HG02840 (cell line): ENCODE results near the gene KCNT1.

ENCODE experiments used
- ATAC-seq: cut with Tn5 transposase; IDR thresholded peaks from one replicate; pipeline ENCODE4 v1.9.1; 2021; ENCODE audit warnings: mild to moderate bottlenecking, moderate library complexity, moderate number of reproducible peaks; ENCODE audit not compliant: unreplicated experiment, low FRiP score

Gene KCNT1

DNA sequence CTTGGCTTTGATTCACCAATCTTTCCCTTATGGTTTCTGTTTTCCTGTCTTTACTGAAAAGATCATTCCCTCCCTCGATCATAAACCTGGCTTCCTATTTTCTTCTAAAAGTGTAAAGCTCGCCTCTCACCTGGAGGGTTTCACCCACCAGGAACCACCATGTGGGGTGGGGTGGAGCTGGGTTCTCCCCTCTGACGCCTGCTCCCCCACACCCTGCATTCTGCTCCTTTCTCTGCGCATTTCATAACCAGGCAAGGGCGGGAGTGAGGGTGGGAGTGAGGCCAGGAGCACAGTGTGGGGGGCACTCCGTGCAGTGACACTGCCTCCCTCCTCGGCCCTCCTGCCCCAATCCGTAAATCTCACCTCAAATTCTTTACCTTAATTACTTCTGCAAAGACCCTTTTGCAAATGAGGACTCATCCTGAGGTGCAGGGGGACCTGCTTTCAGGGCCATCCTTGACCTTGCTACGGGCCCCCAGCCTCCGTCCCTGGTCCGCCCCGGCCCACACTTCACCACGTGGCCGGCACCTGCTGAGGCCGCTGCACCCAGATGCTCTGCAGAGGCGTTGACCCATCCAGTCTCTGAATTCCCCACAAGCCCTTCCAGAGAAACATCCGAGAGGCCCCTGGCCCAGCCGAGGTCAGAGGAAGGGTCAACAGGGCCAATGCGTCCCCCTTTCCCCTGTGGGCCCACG is 59.3 kb downstream of the KCNT1 start:
- no peak for ATAC-seq

DNA sequence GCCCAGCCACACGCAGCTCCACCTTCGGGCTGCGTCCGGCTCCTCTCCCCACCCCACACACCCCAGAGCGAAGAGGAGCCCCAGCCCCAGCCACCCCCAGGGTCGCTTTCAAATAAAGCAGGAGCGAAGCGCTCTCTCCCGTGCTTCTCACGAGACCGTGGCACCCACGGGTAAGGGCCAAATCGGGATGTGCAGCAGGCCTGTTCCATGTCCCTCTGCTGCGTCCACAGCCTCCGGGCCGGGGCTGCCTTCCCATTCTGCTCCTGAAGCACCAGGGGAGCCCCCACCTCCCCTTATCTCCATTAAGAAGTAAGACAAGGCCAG is 59.8 kb downstream of the KCNT1 start:
- no peak for ATAC-seq

DNA sequence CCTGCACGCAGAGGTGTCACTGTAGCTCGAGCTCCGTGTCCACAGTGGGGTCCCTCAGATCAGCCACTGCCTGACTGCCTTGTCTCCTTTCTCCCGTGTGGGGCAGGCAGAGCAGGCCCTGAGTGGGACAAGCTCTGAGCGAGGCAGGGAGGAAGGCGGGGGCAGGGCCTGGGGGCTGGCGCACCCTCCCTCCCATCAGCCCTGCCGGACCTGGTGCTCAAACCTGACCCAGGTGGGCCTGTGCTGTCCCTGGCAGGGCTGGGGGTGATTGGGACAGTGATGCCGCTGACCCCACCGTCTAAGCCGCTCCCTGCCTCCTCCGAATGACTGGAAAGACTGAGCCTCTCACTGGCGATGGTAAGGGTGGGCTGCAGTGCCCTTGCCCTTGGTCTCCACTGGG is 60.9 kb downstream of the KCNT1 start:
- no peak for ATAC-seq

DNA sequence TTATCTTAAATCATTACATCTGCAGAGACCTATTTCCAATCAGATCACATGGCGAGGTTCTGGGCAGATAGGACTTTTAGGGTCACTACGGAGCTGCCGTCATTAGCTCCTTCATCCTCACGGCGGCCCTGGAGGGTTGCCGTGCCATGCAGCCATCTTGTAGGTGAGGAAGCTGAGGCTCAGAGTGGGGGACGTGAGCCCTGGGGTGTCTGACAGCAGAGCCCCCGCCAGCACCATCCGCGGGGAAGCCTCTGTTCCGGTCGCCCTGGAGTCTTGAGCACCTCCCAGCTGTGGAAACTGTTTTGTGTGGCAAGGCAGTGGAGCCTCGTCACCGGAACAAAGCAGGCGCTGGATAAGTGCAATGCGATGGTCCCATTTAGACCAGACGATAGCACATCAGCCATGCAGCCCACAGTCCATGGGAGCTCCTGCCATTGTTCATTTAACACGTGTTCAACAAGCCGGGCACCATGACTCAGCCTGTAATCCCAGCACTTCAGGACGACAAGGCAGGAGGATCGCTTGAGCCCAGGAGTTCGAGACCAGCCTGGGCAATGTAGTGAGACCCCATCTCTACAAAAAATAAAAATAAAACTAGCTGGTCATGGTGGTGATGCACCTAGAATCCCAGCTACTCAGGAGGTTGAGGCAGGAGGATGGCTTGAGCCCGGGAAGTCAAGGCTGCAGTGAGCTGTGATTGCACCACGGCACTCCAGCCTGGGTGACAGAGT is 61.9 kb downstream of the KCNT1 start:
- ATAC-seq, result no peak

DNA sequence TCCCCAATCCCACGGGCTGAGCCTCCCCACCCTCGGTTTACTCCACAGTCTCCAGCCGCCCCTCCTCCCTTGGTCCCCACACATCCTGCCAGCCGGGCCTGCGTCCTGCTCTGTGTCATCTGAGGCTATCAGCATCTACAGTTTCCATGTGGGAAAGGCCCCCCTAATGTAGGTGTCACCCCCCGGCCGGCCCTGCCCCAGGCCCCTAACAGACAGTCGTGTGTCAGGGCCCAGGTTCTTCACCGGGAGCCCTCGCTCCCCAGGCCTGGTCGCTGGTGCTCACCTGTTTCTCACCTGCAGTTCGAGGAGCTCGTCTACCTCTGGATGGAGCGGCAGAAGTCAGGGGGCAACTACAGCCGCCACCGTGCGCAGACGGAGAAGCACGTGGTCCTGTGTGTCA is 62.7 kb downstream of the KCNT1 start:
- no peak for ATAC-seq

DNA sequence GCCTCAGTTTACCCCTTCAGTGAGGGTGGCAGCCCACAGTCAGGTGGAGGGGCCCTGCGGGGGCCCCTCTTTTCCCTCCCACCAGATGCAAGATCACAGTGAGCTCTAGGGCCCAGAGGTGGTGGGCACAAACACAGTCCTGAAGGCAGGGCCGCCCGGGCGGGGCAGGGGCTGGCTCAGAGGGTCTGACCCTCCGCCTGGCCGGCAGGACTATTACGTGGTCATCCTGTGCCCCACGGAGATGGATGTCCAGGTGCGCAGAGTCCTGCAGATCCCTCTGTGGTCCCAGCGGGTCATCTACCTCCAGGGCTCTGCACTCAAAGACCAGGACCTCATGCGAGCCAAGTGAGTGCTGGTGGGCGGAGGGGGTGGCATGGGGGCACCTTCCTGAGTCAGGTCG is 63.4 kb downstream of the KCNT1 start:
- ATAC-seq, result no peak

DNA sequence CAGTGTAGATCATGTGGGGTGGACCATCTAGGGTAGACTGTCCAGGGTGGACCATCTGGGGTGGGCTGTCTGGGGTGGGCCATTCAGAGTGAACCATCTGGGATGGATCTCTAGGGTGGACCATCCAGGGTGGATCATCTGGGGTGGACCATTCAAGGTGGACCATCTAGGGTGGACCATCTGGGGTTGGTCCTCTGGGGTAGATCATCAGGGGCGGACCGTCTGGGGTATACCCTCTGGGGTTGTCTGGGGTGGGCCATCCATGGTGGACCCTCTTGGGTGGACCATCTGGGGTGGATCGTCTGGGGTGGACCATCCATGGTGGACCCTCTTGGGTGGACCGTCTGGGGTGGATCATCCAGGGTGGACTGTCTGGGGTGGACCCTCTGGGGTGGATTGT is 64.3 kb downstream of the KCNT1 start:
- no peak for ATAC-seq

DNA sequence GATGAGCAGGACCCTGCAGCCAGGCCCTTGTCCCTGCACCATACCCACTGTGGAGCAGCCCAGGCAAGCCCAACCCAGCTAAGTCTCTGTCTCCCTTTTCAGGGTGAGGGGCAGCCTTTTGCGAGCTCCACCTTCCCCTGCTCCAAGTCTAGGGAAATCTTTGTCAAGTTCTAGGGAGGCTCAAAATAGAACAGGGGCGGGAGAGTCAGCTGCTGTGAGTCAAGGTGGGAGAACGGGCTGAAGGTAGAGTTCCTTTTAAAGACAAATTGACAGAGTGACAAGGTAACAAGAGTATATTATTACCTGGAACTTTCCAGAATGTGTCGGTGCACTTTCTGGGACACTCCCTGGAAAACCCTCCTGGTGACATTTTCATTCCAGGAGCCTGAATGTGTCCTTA is 64.7 kb downstream of the KCNT1 start:
- no peak for ATAC-seq

DNA sequence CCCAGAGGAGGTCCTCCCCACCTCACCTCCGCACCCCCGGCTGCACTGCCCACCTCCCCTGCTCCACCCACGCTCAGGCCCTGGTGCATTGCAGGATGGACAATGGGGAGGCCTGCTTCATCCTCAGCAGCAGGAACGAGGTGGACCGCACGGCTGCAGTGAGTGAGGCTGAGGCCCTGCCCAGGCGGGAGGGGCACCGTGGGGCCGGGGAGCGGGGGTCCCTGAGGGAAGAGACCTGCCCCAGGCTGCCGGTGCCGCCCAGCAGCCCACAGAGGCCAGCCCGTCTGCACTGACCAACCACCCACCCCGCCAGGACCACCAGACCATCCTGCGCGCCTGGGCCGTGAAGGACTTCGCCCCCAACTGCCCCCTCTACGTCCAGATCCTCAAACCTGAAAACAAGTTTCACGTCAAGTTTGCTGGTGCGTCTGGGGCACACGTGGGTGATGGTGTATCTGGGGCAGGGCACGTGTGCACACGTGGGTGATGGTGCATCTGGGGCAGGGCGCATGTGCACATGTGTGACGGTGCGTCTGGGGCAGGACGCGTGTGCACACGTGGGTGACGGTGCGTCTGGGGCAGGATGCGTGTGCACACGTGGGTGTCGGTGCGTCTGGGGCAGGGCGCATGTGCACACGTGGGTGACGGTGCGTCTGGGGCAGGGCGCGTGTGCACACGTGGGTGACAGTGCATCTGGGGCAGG is 66.7 kb downstream of the KCNT1 start:
- ATAC-seq, result no peak

DNA sequence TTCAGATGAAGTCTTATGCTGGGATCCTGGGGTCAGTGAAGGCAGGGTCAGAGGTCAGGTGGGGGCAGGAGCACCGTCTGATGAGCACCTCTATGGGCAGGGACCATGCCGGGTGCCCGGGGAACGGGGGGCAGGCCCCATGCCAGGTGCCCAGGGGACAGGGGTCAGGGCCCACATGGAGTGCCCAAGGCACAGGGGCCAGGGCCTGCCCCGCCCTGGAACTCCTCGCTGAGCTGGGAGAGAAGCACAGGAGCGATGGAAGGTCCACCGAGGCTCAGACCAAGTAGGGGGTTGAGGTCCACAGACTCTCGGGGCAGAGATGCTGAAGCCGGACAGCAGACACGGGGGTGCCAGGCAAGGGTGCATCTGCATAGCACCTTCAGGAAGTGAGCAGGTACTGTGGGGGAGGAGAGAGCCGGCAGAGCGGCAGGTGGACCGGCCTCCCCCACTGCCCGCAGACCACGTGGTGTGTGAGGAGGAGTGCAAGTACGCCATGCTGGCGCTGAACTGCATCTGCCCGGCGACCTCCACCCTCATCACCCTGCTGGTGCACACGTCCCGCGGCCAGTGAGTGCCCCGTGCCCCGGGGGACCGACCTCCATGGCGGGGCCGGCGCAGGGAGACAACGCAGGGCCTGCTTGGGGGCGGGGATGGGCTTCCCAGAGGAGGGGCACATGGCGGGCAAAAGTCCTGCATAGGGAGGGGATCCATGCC is 67.7 kb downstream of the KCNT1 start:
- no peak for ATAC-seq

DNA sequence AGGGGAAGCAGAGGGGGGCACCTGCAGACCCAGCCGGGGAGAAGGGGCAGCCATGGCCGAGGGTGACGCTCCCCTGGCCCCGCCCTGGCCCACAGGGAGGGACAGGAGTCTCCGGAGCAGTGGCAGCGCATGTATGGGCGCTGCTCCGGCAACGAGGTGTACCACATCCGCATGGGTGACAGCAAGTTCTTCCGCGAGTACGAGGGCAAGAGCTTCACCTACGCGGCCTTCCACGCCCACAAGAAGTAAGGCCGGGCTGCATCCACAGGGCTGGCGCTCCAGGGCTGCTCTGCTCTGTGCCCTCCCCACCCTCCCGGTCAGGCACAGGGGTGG is 68.2 kb downstream of the KCNT1 start:
- ATAC-seq, result no peak

DNA sequence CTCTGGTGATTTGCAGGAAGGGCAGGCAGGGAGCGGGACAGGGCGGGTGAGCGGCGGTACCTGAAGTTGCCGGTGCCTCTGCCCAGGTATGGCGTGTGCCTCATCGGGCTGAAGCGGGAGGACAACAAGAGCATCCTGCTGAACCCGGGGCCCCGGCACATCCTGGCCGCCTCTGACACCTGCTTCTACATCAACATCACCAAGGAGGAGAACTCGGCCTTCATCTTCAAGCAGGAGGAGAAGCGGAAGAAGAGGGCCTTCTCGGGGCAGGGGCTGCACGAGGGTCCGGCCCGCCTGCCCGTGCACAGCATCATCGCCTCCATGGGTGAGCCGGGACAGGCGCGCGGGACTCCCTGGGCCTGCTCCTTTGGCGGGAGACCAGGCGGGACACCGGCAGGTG is 68.8 kb downstream of the KCNT1 start:
- ATAC-seq, result no peak

DNA sequence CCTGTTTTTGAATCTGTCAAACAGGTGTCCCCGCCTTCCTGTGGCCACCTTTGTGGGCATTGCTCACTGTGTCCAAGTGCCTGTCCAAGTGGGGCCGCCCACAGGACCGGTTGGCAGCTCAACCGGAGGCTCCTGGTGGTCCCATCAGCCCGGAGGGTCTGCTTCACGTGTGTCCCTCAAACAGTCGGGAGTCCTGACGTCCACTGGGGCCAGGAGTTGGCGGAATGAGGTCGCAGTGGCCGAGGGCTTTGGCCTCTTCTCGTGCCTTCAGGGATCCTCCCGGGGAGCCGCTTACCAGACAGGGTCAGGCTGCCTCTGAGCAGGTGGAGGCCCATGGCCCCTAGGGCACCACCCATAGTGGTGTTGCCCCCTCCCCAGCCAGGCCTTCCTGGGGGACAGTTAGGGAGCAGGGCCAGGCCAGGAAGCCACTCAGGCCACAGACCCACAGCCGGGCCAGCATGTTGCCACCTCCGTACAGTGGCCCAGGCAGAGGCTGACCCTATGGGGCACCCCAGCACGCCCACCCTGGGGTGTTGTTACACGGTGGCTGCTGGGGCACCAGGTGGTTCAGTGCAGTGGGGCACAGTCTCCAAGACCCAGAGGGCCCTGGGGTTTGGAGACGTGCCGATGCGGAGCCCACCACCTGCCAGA is 69.5 kb downstream of the KCNT1 start:
- no peak for ATAC-seq

DNA sequence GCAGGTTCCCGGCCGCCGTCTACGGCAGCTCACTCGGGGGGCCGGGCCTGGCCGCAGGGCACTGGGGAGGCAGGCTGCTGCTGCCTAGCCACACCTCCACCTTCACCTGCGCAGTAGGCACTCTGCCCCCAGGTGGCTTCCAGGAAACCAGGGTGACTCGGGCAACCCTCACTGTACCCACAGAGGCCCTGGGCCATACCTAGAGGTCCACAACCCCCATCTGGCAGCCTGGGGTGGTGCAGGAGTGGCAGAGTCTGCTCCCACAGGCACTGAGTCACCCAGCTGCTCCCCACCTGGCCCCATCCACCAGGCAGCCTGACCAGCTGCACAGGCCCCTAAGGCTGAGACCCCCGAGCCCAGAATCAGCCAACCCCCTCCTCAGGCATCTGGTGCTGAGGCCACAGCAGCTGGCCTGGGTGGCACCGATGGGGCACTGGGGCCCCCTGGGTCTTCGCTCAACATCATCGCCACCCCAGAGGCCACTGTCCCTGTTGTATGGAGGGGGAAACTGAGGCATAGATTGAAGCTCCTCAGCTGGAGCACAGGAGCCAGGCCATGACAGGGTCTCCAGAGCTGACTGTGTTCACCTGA is 70.2 kb downstream of the KCNT1 start:
- no peak for ATAC-seq

DNA sequence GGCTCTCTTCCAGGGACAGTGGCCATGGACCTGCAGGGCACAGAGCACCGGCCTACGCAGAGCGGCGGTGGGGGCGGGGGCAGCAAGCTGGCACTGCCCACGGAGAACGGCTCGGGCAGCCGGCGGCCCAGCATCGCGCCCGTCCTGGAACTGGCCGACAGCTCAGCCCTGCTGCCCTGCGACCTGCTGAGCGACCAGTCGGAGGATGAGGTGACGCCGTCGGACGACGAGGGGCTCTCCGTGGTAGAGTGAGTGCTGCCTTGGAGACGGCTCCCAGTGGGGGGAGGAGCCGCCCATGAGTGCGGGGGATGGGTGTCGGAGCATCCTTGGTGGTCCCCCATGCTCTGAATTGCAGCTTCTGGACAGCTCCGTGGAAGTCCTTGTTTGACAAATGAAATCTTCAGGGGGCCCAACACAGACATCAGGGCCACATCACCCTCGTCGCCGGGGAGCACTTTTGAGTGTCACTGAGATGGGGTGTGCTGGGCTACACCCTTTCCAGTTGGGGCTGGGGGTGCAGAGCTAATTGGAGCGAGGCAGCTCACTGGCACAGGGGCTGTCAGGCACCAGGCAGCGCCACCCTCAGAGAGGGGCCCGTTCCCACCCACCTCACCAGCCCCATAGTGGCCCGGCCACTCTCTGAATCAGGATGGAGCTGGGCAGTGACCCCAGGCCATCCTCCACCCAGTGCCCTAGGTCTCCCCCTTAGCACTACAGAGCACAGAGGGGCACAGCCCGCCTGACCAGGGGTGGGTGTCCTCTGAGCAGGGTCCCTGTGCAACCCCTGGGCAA is 70.9 kb downstream of the KCNT1 start:
- no peak for ATAC-seq

DNA sequence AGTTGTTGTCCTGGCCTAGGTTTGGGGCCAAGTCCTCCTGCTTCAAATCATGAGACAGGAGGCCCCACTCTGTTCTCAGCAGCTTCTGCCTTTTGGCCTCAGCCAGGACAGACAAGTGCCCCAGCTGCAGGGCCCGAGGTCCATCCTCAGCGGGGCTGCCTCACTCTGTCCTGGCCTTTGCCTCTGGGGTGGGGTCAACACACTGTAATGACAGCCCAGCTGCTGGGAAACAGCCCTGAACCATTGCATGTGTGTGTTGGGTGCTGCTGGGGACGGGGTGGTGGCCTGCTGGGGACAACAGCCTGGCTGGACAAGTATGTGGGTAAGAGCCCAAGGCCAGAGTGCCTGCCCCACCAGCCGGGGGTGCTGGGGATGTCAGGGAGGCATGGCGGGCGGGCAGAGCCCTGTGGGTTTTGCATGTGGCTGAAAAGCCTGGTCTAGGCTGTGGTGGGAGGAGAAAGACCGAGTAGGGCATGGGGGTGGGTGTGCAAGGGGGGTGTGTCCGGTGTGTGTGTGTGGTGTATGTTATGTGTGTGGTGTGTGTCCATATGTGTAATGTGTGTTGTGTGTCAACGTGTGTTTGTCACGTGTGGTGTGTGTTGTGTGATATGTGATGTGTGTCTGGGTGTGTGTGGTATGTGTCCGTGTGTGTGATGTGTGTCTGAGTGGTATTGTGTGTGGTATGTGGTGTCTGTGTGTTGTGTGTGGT is 71.7 kb downstream of the KCNT1 start:
- ATAC-seq, result no peak

DNA sequence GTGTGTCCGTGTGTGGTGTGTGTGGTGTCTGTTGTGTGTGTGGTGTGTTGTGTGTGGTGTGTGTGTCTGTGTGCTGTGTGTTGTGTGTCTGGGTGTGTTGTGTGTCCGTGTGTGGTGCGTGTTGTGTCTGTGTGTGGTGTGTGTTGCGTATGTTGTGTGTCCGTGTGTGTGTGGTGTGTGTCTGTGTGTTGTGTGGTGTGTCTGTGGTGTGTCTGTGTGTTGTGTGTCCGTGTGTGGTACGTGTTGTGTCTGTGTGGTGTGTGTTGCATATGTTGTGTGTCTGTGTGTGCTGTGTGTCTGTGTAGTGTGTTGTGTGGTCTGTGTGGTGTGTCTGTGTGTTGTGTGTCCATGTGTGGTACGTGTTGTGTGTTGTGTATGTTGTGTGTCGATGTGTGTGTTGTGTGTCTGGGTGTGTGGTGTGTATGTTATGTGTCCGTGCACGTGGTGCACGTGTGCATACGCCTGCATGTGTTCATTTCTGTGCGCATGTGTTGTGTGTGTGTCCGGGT is 72.3 kb downstream of the KCNT1 start:
- no peak for ATAC-seq

DNA sequence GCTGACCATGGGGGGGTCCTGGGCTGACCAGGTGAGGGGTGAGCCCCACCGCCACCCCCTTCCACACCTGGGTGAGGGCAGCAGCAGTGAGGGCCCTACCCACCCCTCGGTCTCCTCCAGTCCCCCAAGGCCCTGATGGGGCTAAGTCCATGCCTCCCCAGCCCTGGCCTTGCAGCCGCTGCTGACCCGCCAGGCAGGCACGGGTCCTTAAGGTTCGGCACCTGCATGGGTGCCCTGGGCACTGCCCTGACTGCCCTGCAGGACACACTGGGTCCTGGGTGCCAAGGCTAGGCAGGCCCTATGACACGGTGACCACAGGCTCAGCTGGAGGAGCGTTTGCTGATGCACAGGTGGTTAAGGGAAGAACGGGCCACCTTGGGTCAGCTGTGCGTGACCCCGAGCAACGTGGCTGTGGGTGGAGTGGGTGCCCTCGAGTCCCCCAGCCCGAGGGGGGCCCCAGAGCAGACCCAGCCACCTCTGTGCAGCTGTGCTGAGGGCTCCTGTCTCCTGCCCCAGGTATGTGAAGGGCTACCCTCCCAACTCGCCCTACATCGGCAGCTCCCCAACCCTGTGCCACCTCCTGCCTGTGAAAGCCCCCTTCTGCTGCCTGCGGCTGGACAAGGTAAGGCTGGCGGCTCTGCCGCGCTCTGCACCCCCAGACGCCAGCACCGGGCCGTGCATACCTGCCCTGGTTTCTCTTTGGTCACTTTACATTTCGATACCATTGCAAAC is 73.0 kb downstream of the KCNT1 start:
- ATAC-seq, result no peak
